Lower leg skin (tissue), 3 donors: Measurements from ENCODE around the gene XG.

Source experiments
- POLR2A ChIP-seq, 2 donors: fragments of 450-650 bp; IDR thresholded peaks; one replicate each; pipeline ENCODE4 v1.6.1; 2016 to 2017; ENCODE audit warnings: antibody characterized with exemption in 2 of 2, mild to moderate bottlenecking in 1 of 2, moderate library complexity in 1 of 2
- TF ChIP-seq, protein P1 (sequence below), 3 donors: fragments of 450-650 bp; IDR thresholded peaks; one replicate each; pipeline ENCODE4 v1.5.1; 2016; ENCODE audit warnings: antibody characterized with exemption in 3 of 3, mild to moderate bottlenecking in 3 of 3, moderate library complexity in 2 of 3

DNA sequence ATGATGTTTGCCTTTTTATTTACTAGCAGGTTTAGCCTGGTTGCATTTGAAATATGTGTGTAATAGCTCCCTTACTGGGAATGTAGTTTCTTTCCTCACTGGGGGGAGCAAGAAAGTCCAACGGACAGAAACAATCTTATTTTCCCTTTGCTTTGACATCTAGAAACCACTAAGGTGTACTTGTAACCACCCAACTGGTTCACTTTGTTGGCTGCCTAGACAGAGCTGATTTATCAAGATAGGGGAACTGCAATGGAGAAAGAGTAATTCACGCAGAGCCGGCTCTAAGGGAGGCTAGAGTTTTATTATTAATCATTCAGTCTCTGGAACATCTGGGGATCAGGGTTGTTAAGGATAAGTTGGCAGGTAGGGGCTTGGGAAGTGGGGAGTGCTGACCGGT lies 30.3 kb downstream of the XG start:
- TF ChIP-seq, protein P1, sequence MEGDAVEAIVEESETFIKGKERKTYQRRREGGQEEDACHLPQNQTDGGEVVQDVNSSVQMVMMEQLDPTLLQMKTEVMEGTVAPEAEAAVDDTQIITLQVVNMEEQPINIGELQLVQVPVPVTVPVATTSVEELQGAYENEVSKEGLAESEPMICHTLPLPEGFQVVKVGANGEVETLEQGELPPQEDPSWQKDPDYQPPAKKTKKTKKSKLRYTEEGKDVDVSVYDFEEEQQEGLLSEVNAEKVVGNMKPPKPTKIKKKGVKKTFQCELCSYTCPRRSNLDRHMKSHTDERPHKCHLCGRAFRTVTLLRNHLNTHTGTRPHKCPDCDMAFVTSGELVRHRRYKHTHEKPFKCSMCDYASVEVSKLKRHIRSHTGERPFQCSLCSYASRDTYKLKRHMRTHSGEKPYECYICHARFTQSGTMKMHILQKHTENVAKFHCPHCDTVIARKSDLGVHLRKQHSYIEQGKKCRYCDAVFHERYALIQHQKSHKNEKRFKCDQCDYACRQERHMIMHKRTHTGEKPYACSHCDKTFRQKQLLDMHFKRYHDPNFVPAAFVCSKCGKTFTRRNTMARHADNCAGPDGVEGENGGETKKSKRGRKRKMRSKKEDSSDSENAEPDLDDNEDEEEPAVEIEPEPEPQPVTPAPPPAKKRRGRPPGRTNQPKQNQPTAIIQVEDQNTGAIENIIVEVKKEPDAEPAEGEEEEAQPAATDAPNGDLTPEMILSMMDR (IDR thresholded peaks at IDR 0.05) = no peak
- TF ChIP-seq POLR2A (IDR thresholded peaks at IDR 0.05) = no peak
